ENCODE results near the gene TIA1.
"Not testable (repeated sequence)": the region's sequence is repeated elsewhere in the genome, so short reads cannot be mapped to it uniquely, and the experiment has no call there.

The TIA1 gene

DNA sequence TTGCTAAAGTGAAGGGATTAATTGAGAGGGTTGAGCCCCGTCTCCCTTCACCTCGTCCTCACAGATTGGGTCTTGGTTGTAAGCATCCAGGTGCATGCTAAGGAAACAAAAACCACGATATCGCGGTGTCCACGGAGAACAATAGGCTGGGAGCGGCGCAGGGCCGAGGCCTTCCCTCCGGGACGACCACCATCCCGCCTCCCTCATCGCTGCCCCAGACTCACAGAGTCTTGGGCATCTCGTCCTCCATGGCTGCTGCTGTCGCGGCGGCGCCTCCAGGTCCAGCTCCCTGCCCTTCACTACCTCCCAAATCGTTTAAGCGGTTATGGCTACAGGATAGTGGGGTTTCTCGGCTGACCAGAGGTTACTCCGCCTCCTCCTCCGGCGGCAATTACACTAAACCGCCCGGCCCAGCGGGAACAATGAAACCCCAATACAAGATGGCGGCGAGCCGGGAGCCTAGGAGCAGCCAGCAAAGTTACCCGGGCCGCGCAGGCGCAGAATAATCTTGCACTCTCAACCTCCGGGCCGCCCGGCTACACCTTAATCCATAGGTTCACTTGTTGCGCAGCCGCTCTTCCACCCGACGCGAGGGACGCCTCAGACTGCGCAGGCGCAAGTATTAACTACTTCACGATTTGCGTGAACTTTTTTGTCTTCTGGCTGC is at the start of gene TIA1:
Gene TIA1, minus strand, starts transcription at position 448 of the 667 bp plus-strand sequence. Its CDS starts 198 bp downstream, at position 250.
- DNase-seq (ENCODE audit: low spot score), result peak; percentile 95

DNA sequence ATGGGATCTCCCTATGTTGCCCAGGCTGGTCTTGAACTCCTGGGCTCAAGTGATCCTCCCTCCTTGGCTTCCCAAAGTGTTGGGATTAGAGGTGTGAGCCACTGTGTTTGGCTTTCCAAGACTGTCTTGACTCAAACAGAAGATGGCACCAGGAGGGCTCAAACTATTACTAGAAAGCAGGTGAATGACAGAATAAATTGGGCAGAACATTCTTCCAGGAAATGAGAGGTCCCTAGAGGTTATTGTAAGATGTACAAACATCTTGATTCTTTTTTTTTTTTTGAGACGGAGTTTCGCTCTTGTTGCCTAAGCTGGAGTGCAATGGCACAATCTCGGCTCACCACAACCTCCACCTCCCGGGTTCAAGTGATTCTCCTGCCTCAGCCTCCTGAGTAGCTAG is 49.4 kb upstream of the TIA1 start:
- not testable (repeated sequence) for DNase-seq (ENCODE audit: low spot score)

DNA sequence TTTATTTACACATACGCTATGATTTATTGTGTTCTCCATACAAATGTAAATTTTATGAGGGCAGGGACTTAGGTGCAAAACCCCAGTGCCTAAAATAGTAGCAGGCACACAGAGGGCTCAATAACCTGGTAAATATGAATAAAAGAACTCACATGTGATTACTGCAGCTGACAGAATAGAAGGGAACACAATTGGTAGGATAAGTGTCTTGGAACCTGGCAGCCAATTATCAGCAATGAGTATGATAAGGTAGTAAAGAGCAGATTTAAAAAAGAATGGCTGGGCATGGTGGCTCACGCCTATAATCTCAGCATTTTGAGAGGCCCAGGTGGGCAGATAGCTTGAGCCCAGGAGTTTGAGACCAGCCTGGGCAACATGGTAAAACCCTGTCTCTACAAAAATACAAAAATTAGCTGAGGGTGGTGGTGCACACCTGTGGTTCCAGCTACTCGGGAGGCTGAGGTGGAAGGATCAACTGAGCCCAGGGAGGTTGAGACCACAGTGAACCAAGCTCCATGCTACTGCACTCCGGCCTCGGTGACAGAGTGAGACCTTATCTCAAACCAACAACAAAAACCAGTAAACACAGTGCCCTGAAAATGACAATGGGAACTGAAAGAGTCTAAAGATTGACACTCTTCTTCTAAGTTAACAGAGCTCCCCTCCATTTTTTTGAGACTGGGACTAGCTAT is 35.2 kb upstream of the TIA1 start:
- no peak for DNase-seq (ENCODE audit: low spot score)

GRCh38 chr2:70282439-70282838 is 34.0 kb upstream of the TIA1 start:
- DNase-seq (ENCODE audit: low spot score), result no peak

- DNase-seq (ENCODE audit: low spot score), result no peak
Observed at GRCh38 chr2:70280242-70280798, 31.9 kb upstream of the TIA1 start.

DNA sequence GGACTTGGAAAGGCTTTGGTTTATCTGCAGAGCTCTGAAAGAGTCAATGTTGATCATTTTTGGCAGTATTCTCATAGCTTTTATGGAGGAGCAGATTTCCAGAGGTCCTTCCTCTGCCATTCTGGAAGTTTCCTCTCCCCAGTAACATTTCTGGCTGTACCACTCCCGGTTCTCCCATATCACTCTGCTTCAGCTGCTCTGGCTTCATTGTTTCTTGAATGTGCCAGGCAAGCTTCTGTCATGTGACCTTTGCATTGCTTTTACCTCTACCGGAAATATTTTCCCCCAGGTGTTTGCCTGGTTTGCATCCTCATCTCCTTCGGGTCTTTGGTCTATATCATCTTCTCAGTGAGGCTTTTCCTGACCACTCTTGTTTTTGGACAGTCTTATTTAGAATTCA is 21.9 kb upstream of the TIA1 start:
- no peak for DNase-seq (ENCODE audit: low spot score)

DNA sequence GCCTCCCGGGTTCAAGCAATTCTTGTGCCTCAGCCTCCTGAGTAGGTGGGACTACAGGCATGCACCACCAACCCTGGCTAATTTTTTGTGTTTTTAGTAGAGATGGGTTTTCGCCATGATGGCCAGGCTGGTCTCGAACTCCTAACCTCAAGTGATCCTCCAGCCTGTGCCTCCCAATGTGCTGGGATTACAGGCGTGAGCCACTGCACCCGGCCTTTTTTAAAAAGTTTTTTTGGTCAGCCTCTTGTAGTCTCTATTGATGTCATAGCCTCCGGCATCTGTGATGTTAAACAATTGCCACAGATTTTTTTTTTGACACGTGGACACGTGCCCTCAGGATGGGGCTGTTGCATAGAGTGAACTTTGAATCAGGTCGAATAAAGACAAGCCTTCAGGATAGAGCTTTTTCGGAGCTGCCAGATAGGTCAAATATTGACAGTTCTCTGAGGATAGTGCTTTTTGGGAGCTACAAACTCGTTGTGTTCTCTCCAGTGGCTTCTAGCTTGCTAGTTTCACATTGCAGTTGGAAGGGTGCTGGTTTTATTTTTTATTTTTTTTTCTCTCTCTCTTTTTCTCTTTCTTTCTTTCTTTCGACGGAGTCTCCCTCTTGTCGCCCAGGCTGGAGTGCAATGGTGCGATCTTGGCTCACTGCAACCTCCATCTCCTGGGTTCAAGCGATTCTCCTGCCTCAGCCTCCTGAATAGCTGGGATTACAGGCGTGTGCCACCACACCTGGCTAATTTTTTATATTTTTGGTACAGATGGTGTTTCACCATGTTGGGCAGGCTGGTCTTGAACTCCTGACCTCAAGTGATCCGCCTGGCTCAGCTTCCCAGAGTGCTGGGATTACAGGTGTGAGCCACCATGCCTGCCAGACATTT is 21.2 kb upstream of the TIA1 start:
- DNase-seq (ENCODE audit: low spot score), result not testable (repeated sequence)

DNA sequence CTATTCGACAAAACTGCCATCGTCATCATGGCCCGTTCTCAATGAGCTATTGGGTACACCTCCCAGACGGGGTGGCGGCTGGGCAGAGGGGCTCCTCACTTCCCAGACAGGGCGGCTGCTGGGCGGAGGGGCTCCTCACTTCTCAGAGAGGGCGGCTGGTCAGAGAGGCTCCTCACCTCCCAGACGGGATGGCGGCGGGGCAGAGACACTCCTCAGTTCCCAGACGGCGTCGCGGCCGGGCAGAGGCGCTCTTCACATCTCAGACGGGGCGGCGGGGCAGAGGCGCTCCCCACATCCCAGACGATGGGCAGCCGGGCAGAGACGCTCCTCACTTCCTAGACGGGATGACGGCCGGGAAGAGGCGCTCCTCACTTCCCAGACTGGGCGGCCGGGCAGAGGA is 18.5 kb upstream of the TIA1 start:
- not testable (repeated sequence) for DNase-seq (ENCODE audit: low spot score)

GRCh38 chr2:70261501-70261900 is 13.1 kb upstream of the TIA1 start:
- no peak for DNase-seq (ENCODE audit: low spot score)

DNA sequence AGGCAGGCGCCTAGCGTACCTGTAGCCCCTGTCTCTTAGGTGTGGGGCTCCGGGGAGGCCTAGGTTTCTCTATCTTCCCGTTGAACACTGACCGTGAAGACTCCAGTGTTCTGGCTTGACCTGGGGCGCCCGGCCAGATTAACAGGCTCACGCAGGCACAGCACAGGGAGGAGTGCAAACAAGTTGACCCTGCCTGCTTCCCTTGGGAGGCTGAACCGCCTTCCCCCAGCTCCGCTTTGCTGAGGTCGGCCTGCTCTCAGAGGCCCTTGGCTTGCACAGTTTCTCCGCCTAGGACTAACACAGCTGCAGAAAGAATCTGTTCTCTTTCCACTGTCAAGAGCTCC is 10.1 kb upstream of the TIA1 start:
- peak; percentile 21 for DNase-seq (ENCODE audit: low spot score)

DNA sequence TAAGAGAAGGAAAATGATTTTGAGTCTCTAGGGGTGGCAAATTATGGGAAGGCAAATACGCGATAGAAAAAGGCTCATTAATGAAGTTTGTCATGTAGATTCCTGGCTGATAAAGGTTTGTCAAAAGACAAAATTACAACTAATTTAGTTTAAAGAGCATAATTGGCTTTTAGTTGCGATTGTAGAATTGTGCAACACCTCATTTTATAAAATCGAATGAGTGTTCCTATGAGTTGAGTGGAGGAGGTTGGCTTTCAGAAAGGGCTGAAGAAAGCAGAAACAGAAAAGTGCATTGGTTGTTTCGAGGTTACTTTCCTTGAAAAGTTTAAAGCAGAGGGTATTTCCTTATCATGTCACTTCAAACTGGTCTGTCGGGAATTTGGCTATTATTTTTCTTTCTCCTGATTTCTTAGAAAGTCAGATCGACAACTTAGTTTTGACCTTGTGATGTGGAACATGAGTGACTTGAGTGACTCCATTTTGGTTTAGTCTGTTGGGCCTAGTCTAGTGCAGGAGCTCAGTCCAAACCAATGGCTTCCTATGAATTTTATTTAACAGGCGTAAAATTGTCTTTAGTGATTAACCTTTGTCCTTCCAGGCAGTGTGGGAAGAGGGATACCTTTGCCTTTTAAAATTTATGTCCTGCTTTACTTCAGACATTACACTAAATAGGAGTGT is 7.3 kb upstream of the TIA1 start:
- no peak for DNase-seq (ENCODE audit: low spot score)

DNA sequence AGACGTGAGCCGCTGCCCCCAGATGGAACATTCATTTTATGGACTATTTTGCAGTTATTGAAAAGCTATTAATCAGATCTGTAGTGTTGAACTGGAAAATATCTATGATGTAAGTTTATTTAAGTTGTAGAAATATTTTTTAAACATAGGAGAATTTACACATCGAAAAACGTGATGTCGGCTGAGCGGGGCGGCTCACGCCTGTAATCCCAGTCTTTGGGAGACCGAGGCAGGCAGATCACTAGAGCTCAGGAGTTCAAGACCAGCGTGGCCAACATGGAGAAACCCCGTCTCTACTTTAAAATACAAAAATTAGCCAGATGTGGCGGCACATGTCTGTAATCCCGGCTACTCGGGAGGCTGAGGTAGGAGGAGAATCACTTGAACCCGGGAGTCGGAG is 2.0 kb upstream of the TIA1 start:
- DNase-seq (ENCODE audit: low spot score), result no peak

DNA sequence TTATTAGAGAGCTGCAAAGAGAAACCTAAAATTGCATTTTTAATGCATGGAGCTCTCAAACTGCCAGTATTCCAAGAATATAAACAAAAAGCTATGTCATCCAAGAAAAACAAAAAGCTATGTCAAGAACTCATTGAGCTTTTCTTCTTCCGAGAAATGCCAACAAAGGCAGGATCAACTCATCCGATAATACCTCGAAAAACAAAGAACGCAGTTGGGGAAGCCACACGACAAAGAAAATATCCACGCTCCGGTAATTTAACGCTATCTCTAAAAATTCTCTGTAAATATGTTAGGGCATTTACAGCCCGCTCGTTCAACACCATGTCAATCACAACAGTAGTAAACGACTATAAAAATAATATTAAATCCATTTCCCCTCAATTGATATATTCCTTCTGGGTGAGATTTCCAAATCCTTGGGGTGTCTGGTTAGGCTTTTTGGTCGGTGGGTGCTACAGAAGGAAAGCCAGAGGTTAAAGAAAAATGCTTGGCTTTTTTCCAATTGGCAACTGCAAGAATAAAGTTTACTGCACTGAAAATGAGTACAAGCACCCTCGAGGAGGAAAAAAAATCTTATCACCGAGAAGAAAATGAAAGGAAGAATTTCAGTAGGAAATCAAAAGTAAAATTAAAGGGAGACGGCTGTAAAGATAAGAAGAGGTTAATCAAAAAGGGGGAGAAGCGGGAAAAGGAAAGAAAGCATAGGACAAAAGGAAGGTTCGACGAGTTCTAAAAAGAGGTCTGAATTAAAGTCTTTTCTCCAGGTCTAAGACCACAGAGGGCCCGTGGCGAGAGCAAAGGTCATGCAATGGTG is 856 bp downstream of the TIA1 start:
- no peak for DNase-seq (ENCODE audit: low spot score)

DNA sequence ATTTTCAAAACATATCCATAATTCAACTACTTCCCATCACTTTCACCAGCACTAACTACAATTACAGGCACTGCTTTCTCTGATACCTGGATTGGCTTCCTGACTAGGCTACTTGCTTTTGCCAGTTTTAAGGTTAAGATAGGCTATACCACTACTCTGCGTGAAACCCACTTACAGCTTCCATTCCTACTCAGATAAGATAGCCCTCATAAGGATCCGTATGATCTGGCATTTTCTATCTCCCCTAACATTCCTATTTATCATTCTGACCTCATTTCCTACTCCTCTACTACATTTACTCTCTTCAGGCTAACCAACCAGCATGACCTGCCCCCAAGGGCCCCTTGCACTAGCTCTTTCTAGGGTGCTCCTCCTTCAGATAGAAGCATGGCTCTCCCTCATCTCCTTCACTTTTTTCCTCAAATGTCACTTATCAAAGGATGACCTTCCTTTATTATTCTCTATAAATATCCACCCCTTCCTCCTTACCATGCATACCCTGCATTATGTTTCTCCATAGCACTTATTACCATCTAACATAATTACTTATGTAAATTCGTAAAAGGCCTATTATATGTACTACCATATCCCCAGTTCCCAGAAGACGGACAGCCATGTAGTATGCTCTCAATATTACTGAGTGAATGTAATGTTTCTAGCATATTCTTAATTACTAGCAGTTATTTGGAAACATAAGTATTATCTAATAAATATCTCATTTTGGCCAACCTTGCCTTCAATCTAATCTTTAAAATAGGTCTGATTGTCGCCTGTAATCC is 4.4 kb downstream of the TIA1 start:
- no peak for DNase-seq (ENCODE audit: low spot score)

GRCh38 chr2:70242552-70242951 is 5.9 kb downstream of the TIA1 start:
- DNase-seq (ENCODE audit: low spot score), result no peak

GRCh38 chr2:70241340-70241739 is 7.1 kb downstream of the TIA1 start:
- DNase-seq (ENCODE audit: low spot score), result no peak

DNA sequence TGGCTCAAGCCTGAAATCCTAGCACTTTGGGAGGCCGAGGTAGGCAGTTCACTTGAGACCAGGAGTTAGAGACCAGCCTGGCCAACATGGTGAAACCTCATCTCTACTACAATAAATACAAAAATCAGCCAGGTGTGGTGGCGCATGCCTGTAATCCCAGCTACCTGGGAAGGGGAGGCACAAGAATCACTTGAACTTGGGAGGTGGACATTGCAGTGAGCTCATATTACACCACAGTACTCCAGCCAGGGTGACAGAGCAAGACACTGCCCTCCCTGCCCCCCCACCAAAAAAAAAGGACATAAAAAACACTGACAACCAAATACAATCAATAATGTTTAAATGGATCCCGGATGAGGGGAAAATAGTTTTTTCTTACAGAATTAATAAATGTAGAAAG is 7.8 kb downstream of the TIA1 start:
- DNase-seq (ENCODE audit: low spot score), result no peak

DNA sequence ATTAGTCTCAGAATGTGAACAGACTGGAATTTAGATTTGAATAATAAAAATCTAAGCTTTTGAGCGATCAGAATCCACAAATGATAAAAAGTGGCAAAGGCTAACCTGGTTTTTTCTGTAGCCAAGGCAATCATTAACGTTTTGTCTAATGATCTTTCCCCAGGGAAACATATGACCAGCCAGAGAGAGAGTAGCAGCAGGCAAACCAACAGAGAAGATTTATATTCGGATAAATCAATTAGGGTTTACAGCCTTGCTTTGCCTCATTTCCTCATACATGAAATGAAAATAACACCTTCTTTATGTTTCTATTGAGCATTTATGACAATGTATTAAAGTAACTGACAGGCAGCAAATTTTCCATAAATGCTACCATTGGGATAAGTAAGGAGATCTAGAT is 14.5 kb downstream of the TIA1 start:
- DNase-seq (ENCODE audit: low spot score), result no peak

- no peak for DNase-seq (ENCODE audit: low spot score)
Observed at GRCh38 chr2:70226781-70227180, 21.6 kb downstream of the TIA1 start.

- DNase-seq (ENCODE audit: low spot score), result not testable (repeated sequence)
Observed at GRCh38 chr2:70223305-70223704, 25.1 kb downstream of the TIA1 start.
